Kidney capillary endothelial cell (primary cell): ENCODE measurements around the gene CTNNA1.
"Not testable (repeated sequence)": the region's sequence is repeated elsewhere in the genome, so short reads cannot be mapped to it uniquely, and the experiment has no call there.

Experiments used
- DNase-seq: peaks from one replicate; pipeline ENCODE4 v3.0.0-alpha.2; 2018; ENCODE audit warnings: low spot score

Gene CTNNA1

DNA sequence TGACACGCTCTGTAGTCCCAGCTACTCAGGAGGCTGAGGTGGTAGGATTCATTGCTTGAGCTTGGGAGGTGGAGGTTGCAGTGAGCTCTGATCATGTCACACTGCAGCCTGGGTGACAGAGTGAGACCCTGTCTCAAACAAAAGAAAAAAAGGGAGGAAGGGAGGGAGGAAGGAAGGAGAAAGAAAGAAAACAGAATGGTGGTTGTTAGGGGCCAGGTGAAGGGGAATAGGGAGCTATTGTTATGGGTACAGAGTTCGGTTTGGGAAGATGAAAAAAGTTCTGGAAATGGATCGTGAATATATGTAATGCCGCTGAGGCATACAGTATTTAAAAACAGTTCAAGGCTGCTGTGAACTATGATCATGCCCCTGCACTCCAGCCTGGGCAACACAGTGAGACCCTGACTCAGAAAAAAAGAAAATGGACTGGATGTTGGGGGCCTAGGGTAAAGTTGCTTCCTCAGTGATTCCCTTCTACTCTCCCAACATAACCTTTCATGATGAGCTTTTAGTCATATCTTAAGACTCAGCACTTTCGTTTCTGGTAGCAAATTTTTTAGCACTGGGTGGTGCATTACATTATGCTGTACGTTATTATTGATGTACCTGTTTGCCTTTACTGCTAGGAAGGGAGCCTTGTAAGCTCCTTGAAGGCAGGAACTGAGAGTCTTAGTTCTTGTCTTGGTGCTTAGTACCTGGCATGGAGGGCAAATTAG lies 4.0 kb downstream of the CTNNA1 start:
- no peak for DNase-seq

DNA sequence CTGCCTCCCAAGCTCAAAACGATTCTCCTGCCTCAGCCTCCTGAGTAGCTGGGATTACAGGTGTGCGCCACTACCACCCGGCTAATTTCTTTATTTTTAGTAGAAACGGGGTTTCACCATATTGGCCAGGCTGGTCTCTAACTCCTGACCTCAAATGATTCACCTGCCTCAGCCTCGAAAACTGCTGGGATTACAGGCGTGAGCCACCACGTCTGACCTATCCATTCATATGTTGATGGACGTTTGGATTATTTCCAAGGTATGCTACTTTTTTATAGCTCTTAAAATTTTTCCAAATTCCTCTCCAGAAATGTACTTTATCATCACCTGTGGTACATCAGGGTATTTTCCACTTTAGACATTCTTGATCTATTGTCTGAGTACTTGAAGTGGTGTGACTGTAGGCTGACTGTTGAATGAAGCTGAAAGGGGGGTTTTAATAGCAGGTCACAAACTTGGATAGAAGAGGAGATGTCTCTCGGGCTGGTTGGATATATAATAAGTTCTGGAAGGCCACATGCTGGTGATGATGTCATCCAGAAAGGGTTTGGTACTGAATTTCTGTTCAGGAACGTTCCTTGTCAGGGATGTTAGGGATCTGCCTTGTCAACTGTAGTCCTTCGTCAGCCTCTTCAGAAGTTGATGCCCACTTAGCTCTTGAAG lies 7.4 kb downstream of the CTNNA1 start:
- no peak for DNase-seq

DNA sequence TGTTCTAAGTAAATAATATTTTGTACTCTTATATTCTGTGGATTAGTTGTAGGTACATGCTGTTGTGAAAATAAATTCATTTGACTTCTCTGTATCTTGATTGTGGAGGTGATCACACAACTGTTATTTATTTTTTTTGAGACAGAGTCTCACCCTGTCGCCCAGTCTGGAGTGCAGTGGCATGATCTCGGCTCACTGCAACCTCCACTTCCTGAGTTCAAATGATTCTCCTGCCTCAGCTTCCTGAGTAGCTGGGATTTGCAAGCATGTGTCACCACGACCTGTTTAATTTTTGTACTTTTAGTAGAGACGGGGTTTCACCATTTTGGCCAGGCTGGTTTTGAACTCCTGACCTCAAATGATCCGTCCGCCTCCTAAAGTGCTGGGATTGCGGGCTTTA lies 7.9 kb downstream of the CTNNA1 start:
- peak; percentile 33 for DNase-seq

DNA sequence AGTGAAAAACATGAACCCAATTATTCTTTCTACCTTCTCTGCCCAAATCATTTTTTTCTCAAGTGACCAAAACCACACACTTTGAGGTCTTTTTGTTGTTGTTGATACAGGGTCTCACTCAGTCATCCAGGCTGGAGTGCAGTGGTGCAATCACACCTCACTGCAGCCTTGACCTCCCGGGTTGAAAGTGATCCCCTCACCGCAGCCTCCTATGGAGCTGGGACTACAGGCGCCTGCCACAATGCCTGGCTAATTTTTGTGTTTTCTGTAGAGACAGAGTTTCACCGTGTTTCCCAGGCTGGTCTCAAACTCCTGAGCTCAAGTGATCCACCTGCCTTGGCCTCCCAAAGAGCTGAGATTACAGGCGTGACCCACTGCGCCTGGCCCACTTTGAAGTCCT lies 8.4 kb downstream of the CTNNA1 start:
- DNase-seq, result not testable (repeated sequence)

DNA sequence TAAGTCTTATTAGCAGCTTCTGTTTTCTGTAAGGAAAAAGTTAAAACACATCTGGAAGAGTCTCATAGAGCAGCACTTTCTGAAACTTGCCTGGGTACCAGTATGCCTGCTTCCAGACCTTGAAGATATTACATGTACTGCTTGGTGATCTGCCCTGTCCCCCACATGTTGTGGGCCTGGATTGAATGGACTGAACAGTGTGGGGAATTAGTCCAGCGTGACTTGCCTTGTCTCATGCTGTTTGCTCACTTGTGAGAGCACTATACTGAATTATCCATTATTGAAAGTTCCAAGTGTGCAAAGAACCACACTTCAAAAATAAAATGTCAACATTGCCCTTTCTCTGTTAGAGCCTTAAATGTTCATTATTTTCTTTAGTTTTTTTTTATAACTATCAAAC lies 8.9 kb downstream of the CTNNA1 start:
- DNase-seq, result no peak

DNA sequence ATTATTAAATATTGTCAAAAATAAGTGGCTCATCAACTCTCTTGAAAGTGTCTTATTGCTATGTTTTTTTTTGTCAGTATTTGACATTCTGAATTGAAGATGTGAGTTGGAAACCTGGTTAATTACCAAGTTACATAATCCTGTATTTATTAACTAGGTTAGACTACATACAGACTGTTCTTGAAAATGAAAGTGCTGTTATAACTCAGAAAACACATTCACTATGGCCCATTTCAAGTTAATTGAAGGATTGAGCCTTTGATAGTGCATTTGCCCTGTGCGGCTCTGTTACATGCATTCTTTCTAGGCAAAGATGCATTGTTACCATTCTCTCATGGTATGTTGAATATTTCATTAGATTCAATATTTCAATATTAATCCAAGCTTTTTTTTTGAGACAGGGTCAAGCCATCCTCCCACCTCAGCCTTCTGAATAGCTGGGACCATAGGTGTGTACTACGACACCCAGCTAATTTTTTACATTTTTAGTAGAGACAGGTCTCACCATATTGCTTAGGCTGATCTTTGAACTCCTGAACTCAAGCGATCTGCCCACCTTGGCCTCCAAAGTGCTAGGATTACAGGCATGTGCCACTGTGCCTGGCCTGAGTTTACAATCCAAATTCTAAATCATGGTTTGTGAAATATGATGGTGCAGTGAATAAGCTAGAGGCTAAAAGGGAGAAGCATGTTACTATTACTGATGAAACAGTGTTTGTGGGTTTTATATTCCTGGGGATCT lies 10.0 kb downstream of the CTNNA1 start:
- no peak for DNase-seq

DNA sequence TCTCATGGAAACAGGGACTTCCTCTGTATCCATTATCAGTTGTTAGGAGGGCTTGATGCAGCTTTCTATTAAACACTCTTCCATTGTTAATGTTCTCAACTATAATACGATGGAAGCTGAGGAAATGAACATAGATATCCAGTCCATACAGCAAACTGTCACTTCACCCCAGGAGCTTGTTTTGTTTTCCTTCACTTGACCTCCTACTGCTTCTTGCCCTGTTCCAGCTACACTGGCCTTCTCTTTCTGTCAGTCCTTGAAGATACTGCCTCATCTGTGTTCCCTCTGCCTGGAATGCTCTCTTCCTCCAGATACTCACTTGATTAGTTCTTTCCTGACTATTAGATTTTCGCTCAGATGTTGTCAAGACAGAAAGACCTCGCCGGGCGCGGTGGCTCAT lies 17.1 kb downstream of the CTNNA1 start:
- DNase-seq, result no peak

DNA sequence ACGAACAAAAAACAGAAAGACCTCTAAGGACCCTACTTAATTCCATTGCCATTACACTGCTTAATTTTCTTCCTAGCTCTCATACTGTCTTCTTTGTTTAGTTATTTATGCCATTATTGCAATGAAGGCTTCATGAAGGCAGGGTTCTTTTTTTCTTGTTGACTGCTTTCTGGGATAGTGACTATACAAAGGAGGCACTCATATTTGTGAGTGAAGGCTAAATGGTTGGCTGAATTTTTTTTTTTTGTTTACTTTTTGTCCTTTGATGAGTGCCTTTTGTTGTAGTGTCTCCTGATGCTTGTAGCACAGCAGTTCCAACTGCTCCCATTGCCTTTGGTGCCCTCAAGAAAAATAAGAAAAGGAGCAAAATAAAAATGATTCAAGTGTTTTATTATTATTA lies 17.8 kb downstream of the CTNNA1 start:
- DNase-seq, result no peak

DNA sequence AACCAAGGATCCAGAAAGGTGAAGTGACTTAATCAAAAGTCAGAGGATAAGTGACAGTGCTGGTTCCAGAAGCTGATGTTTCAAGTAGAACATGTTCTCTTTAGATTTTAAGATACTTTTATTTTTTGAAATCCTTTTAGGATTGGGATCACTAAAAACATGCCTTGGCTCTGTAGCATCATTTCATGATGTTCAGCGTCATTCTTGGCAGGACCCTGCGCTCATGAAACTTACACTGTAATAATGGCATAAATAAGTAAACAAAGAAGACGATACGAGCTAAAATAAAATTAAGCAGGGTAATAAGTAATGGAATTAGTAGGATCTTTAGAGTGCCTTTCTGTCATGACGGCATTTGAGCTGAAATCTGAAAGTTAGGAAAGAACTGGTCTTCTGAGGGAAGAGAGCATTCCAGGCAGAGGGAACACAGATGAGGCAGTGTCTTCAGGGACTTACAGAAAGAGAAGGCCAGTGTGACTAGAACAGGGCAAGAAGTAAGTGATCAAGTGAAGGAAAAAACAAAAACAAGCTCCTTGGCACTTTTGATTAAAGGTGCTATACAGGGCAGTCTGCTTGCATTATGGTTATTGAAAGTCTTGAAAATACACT lies 19.9 kb downstream of the CTNNA1 start:
- DNase-seq, result no peak

DNA sequence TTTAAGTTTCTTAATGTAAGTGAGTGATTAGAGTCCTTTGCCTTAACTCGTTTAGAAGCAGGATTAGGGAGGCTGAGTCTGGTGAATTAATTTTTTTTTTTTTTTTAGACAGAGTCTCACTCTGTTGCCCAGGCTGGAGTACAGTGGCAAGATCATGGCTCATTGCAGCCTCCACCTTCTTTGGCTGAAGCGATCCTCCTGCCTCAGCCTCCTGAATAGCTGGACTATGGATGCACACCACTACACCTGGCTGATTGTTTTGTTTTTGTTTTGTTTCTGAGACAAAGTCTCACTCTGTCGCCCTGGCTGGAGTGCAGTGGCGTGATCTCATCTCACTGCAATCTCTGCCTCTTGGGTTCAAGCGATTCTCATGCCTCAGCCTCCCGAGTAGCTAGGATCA lies 20.4 kb downstream of the CTNNA1 start:
- DNase-seq, result not testable (repeated sequence)

DNA sequence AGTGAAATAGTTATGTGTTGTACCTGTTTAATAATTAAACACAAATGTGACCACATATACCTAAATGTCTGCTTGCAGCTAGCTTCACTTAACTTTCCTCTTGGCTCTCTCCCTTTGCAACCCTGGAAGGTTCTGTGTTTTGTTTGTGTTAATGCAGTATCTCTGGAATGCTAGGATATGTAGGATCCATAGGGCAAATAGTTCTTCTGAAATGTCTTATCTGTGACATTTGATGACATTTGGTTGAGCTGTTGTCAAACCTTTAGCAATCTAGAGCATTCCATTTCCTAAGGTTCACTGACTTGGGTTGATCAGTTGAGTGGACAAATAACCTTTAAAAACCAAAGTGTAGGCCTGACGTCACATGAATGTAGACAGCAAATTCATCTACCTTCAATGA lies 21.8 kb downstream of the CTNNA1 start:
- DNase-seq, result no peak

DNA sequence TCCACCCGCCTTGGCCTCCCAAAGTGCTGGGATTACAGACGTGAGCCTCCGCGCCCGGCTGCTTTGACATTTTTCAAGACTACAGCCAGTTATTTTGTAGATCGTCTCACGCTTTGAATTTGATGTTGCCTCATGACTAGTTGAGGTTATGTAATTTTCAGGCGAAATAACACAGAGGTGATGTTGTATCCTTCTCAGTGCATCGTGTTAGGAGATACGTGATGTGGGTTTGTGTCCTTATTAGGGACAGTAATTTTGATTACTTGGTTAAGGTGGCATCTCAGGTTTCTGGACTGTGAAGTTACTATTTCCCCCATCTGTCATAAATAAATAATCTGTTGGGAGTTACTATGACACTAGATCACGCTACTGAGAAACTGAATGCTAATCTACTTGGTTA lies 25.0 kb downstream of the CTNNA1 start:
- DNase-seq, result no peak

DNA sequence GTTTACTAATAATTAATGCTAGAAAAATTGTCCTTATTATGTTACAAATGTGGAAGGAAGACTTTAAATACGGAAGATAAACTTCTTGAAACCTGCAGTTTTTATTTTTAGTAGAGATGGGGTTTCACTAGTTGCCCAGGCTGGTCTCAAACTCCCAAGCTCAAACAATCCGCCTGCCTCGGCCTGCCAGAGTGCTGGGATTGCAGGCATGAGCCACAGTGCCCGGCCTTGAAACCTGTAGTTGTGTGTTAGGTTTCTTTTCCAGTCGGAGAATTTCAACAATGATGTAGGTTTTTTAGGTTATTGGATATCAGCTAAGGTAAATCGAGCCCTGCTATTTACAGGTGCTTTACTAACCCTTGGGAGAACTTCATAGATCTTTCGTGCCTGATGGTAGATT lies 30.8 kb downstream of the CTNNA1 start:
- no peak for DNase-seq

DNA sequence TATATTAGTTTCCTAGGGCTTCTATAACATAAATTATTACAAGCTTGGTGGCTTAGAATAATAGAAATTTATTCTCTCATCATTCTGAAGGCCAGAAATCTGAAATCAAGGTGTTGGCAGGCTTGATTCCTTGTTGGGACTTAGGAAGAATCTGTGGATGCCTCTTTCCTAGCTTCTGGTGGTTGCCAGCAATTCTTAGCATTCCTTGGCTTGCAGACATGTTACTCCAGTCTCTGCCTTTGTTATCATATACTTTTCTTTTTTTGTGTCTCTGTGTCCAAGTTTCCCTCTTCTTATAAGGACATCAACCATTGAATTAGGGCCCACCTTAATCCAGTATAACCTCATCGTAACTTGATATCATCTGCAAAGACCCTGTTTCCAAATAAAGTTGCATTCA lies 31.4 kb downstream of the CTNNA1 start:
- DNase-seq, result no peak

DNA sequence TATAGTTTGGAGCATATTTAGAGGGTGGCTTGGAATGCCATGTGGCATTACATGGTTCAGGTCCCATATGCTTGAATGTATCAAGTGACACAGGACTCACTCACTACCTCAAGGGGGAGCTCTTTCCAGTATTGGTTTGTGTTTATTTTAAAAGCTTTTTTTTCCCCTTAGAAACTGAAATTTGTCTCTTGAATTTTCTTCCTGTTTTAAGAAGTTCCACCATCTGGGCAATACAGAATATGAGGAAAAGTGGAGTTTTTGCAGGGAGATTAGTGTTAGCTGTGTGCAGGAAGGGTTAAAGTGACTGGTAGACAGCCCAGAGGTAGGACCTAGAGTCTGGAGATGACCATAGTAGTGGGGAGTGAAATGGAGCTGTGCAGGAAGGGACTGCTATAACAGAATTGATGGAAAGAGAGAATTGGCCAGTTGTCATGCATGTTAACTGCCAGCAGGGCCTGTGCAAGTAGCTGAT lies 36.6 kb downstream of the CTNNA1 start:
- peak; percentile 22 for DNase-seq

DNA sequence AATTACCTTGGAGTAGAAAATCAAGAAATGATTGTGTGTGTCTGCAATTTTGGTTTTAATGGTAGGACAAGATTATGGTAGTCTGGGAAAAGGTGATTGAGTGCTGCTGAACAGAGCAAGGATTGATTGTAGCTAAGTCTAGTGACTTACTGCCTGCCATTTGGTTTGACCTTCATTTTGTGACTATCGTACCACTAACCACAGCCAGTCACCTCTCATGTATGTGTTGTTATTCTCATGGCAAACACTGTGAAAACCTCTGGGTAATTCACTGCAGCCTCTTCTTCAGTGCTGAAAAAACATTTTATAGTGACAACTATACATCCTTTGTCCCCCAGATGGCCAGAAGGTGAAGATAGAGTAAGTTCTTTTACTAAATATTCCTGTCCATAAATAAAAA lies 37.5 kb downstream of the CTNNA1 start:
- no peak for DNase-seq

DNA sequence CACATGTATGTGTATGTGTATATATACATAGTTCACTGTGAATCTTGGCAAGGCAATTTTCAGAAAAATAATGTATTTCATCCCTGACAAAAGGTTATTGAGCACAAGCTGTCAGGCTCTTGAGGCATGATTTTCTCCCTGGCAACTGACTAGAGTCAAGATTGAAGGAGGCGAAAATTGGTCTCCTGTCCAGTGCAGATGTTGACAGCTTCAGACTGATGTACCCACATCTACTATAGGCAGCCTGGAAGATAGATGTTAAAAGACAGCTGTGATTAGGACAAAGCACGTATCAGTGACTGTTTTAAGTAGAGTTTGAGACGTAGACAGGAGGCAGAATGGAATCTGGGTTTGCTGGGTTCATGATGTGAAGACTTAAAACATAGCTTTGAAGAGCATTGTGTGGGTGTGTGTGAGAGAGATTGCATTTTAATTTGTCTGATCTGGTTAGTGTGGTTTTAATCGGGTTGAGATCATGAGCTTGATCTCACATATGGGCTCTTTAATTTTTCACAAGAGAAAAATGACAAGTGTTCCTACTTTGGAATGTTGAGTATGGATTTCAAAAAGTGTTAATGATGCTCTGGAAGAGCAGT lies 39.1 kb downstream of the CTNNA1 start:
- no peak for DNase-seq

DNA sequence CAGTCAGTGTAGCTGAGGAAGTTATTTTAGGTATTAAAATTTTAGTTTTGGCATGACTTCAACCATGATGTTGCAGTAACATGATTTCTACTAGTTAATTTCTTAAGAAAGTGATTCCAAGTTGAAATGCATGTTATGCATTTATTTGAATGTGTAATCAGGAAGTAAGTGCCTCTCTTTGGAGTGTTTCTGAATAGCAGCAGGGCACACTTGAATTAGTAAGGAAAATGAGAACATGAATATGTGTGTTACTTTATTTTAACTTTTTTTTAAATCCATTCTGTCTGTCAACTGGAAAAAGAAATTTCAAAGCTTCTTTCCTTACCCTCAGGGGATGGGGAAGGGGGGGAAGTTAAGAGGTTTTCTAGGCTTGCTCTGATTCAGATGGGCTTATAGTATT lies 40.4 kb downstream of the CTNNA1 start:
- no peak for DNase-seq

DNA sequence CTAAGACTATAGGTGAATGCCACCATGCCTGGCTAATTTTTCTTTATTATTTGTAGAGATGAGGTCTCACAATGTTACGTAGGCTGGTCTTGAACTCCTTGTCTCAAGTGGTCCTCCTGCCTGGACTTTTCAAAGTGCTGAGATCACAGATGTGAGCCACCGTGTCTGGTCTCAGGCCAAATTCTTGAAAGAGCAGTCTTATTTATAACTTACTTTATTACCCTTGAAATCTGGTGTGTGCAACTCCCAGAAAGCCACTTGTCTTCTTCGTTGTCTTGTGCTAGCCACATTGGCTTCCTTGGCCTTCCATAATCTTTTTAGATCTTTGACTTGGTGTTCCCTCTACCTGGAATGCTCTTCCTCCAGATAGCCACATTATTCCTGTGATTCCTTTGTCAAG lies 50.1 kb downstream of the CTNNA1 start:
- DNase-seq, result no peak

DNA sequence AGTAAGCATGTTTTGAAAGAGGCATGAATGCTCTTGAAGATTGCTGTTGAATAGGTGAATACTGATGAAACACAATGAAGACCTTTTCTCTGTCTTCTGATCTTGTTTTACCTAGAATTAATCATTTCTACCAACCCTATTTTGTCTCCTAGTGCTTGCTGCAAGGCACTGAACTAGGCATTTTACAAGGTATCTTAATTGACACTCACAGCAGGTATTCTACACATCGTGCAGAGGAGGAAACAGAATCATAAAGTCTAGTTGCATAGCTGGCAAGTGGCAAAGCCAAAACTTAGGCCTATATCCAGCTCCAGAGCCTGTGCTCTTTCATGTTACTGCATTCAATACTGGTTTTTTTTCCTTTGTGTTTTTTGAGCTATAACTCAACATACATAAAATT lies 50.7 kb downstream of the CTNNA1 start:
- DNase-seq, result no peak

DNA sequence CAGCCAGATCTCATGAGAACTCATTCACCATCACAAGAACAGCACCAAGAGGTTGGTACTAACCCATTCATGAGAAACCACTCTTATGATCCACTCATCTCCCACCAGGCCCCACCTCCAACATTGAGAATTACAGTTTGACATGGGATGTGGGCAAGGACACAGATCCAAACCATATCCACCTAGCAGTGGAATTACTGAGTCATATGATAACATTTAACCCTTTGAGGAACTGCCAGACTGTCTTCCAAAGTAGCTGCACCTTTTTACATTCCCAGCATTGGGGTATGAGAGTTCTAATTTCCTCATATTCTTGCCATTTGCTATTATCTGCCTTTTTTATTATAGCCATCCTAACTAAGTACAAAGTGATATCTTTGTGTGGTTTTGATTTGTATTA lies 51.9 kb downstream of the CTNNA1 start:
- DNase-seq, result no peak

DNA sequence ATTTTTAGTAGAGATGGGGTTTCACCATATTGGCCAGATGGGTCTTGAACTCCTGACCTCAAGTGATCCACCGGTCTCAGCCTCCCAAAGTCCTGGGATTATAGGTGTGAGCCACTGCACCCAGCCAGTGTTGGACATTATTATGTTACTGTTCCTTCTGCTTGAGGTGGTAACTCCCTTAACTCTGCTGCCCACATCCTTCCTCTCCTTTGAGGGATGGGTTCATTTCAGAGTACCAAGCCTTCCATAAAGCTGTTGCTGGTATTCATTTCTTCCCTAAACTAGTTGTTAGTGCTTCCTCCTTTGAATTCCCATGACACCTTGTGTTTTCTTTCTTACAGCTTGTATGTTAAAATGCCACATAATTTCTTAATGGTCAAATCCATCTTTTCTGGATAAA lies 54.0 kb downstream of the CTNNA1 start:
- no peak for DNase-seq
